Memory B cell (primary cell): Measurements from ENCODE around the gene SPATC1L.
A peak's percentile ranks its signal among the peaks of the same experiment; 100 is the strongest.

Experiments used
- ATAC-seq: fragments of 150-1000 bp; cut with Tn5 transposase; 2 replicates; pipeline ENCODE4 v1.10.0; 2021; ENCODE audit warnings: low read depth, mild to moderate bottlenecking, moderate library complexity
- DNase-seq, 2 donors: peaks; one replicate each; pipeline ENCODE4 v3.0.0; 2022; ENCODE audit warnings: low spot score in 2 of 2
- H3K27ac Mint-ChIP-seq: one replicate; pipeline ENCODE4 v1.8.0; 2022; ENCODE audit warnings: mild to moderate bottlenecking, moderate library complexity, mixed read lengths
- H3K27me3 Mint-ChIP-seq: one replicate; pipeline ENCODE4 v1.8.0; 2022; ENCODE audit warnings: mixed read lengths
- H3K36me3 Mint-ChIP-seq: one replicate; pipeline ENCODE4 v1.8.0; 2022; ENCODE audit warnings: mild to moderate bottlenecking, mixed read lengths
- H3K4me1 Mint-ChIP-seq: one replicate; pipeline ENCODE4 v1.8.0; 2022; ENCODE audit warnings: mixed read lengths
- H3K4me3 Mint-ChIP-seq: one replicate; pipeline ENCODE4 v1.8.0; 2022; ENCODE audit warnings: mild to moderate bottlenecking, moderate library complexity, mixed read lengths
- H3K9me3 Mint-ChIP-seq: one replicate; pipeline ENCODE4 v1.8.0; 2022; ENCODE audit warnings: mixed read lengths

SPATC1L gene

GRCh38 chr21:46220275-46220810, 36.1 kb upstream of the SPATC1L start:
- H3K27ac Mint-ChIP-seq, result peak overlapping the region; percentile 45
- no peaks in the 10 kb centered on the region for H3K27me3 Mint-ChIP-seq
- H3K36me3 Mint-ChIP-seq, result peaks cover 24% of the 10 kb centered on the region
- no peaks in the 10 kb centered on the region for H3K9me3 Mint-ChIP-seq
- peaks cover 5% of the 10 kb centered on the region for H3K4me1 Mint-ChIP-seq
- no peak for DNase-seq
- H3K4me3 Mint-ChIP-seq, result no peak overlapping the region
- ATAC-seq, result no peak

- Mint-ChIP-seq H3K27ac (no peak overlapping the region), H3K9me3 (no peaks in the 10 kb centered on the region), H3K36me3 (peaks cover 24% of the 10 kb centered on the region), H3K4me1 (peaks cover 3% of the 10 kb centered on the region), H3K4me3 (no peak overlapping the region), H3K27me3 (no peaks in the 10 kb centered on the region)
- DNase-seq (no peak), ATAC-seq (no peak)
Measured at GRCh38 chr21:46219591-46220239, 35.5 kb upstream of the SPATC1L start.

- Mint-ChIP-seq H3K4me1 (peaks cover 3% of the 10 kb centered on the region), H3K4me3 (no peak overlapping the region), H3K27ac (no peak overlapping the region), H3K27me3 (no peaks in the 10 kb centered on the region), H3K9me3 (no peaks in the 10 kb centered on the region), H3K36me3 (peaks cover 27% of the 10 kb centered on the region)
- DNase-seq, result no peak
- ATAC-seq, result no peak
Measured at GRCh38 chr21:46218906-46219590, 34.8 kb upstream of the SPATC1L start.

- Mint-ChIP-seq H3K4me3 (no peak overlapping the region), H3K9me3 (no peaks in the 10 kb centered on the region), H3K27ac (no peak overlapping the region), H3K36me3 (peaks cover 27% of the 10 kb centered on the region), H3K27me3 (no peaks in the 10 kb centered on the region), H3K4me1 (peaks cover 3% of the 10 kb centered on the region)
- no peak for ATAC-seq
- no peak for DNase-seq
Measured at GRCh38 chr21:46217511-46218196, 33.4 kb upstream of the SPATC1L start.

- H3K9me3 Mint-ChIP-seq, result no peaks in the 10 kb centered on the region
- ATAC-seq, result no peak
- H3K4me1 Mint-ChIP-seq, result peaks cover 3% of the 10 kb centered on the region
- H3K27ac Mint-ChIP-seq, result no peak overlapping the region
- no peak for DNase-seq
- no peaks in the 10 kb centered on the region for H3K27me3 Mint-ChIP-seq
- H3K4me3 Mint-ChIP-seq, result no peak overlapping the region
- H3K36me3 Mint-ChIP-seq, result peaks cover 19% of the 10 kb centered on the region
Measured at GRCh38 chr21:46216132-46216747, 32.0 kb upstream of the SPATC1L start.

- Mint-ChIP-seq H3K4me1 (peaks cover 3% of the 10 kb centered on the region), H3K9me3 (no peaks in the 10 kb centered on the region), H3K36me3 (peaks cover 15% of the 10 kb centered on the region), H3K4me3 (no peak overlapping the region), H3K27me3 (no peaks in the 10 kb centered on the region), H3K27ac (no peak overlapping the region)
- DNase-seq (no peak), ATAC-seq (no peak)
Measured at GRCh38 chr21:46215436-46216131, 31.3 kb upstream of the SPATC1L start.

- no peaks in the 10 kb centered on the region for H3K27me3 Mint-ChIP-seq
- no peak overlapping the region for H3K4me3 Mint-ChIP-seq
- no peak overlapping the region for H3K27ac Mint-ChIP-seq
- ATAC-seq, result no peak
- no peaks in the 10 kb centered on the region for H3K4me1 Mint-ChIP-seq
- DNase-seq, result no peak
- peaks cover 9% of the 10 kb centered on the region for H3K36me3 Mint-ChIP-seq
- no peaks in the 10 kb centered on the region for H3K9me3 Mint-ChIP-seq
Measured at GRCh38 chr21:46214478-46215340, 30.4 kb upstream of the SPATC1L start.

GRCh38 chr21:46213620-46214286, 29.5 kb upstream of the SPATC1L start:
- H3K27ac Mint-ChIP-seq, result no peak overlapping the region
- no peaks in the 10 kb centered on the region for H3K4me1 Mint-ChIP-seq
- peaks cover 10% of the 10 kb centered on the region for H3K36me3 Mint-ChIP-seq
- no peaks in the 10 kb centered on the region for H3K27me3 Mint-ChIP-seq
- no peak overlapping the region for H3K4me3 Mint-ChIP-seq
- DNase-seq (no peak), ATAC-seq (no peak)
- H3K9me3 Mint-ChIP-seq, result no peaks in the 10 kb centered on the region

GRCh38 chr21:46212721-46213484, 28.6 kb upstream of the SPATC1L start:
- no peak for DNase-seq
- Mint-ChIP-seq H3K27ac (no peak overlapping the region), H3K4me1 (no peaks in the 10 kb centered on the region), H3K36me3 (peaks cover 10% of the 10 kb centered on the region), H3K9me3 (no peaks in the 10 kb centered on the region), H3K4me3 (no peak overlapping the region), H3K27me3 (no peaks in the 10 kb centered on the region)
- ATAC-seq, result no peak

- no peak for DNase-seq
- Mint-ChIP-seq H3K27ac (no peak overlapping the region), H3K36me3 (peaks cover 14% of the 10 kb centered on the region), H3K4me1 (no peaks in the 10 kb centered on the region), H3K27me3 (no peaks in the 10 kb centered on the region), H3K4me3 (no peak overlapping the region), H3K9me3 (no peaks in the 10 kb centered on the region)
- ATAC-seq, result no peak
Measured at GRCh38 chr21:46211786-46212720, 27.8 kb upstream of the SPATC1L start.

- peaks cover 14% of the 10 kb centered on the region for H3K36me3 Mint-ChIP-seq
- H3K27ac Mint-ChIP-seq, result no peak overlapping the region
- H3K4me1 Mint-ChIP-seq, result no peaks in the 10 kb centered on the region
- no peaks in the 10 kb centered on the region for H3K9me3 Mint-ChIP-seq
- no peak overlapping the region for H3K4me3 Mint-ChIP-seq
- ATAC-seq (no peak), DNase-seq (no peak)
- H3K27me3 Mint-ChIP-seq, result no peaks in the 10 kb centered on the region
Measured at GRCh38 chr21:46211376-46211775, 27.1 kb upstream of the SPATC1L start.
